ENCODE measurements around the gene ASXL2. TPM values are rescaled to one million over a fixed set of nuclear protein-coding genes. Genes with fewer than 3 reads are reported as not detected.

The ASXL2 gene
- total RNA-seq, 2 donors from 2014 or later: 31.8 to 40.2 TPM

DNA sequence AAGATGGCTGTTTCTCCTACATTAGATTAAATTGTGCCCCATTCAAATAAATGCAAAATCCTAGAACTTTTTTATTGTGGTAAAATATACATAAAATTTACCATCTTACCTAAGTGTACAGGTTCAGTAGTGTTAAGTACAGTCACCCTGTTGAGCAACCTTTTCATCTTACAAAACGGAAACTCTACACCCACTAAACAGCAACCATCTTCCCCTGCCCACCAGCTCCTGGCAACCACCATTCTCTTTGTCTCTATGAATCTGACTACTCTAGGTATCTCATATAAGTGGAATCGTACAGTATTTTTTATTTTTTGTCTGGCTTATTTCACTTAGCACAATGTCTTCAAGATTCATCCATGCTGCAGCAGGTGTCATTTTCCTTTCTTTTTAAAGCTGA lies 53.0 kb downstream of the ASXL2 start:
- DNase-seq (ENCODE audit: low spot score in 2 of 2) (peak; percentile 35 to 62), ATAC-seq (peak; percentile 95 to 98)
- peaks cover 13 to 22% of the 10 kb centered on the region in 2 donors for H3K36me3 Mint-ChIP-seq
- H3K9me3 Mint-ChIP-seq: peaks cover 5 to 9% of the 10 kb centered on the region in 2 donors
- peak overlapping the region; percentile 87 to 91 for H3K27ac Mint-ChIP-seq

DNA sequence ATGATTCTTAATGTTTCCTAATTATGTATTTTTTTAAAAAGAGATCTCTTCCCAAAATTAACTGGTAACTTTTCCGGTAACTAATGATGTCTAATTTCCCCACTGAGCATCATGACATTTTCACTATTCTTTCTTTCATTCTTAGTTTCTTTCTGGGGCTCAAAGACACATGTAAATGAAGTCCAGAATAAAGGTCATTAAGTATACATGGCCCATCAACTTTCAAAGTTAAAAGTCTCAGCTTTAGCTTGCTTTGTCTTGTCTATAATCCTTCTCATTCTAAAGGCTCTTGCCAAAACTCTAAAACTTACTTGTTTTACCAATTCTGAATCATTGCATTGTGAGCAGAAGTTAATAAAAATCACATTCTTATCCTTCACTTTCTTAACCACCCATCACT lies 53.6 kb downstream of the ASXL2 start:
- no peak for DNase-seq (ENCODE audit: low spot score in 2 of 2)
- peak overlapping the region; percentile 87 to 91 for H3K27ac Mint-ChIP-seq
- peaks cover 1 to 5% of the 10 kb centered on the region in 2 donors for H3K9me3 Mint-ChIP-seq
- peaks cover 9 to 18% of the 10 kb centered on the region in 2 donors for H3K36me3 Mint-ChIP-seq
- peak; percentile 38 to 39 for ATAC-seq

GRCh38 chr2:25824216-25824615 lies 54.1 kb downstream of the ASXL2 start:
- DNase-seq (ENCODE audit: low spot score in 2 of 2) (no peak), ATAC-seq (no peak)
- Mint-ChIP-seq H3K9me3 (peaks cover 0 to 4% of the 10 kb centered on the region in 2 donors), H3K27ac (peak overlapping the region; percentile 87 to 91), H3K36me3 (peaks cover 7 to 20% of the 10 kb centered on the region in 2 donors)

DNA sequence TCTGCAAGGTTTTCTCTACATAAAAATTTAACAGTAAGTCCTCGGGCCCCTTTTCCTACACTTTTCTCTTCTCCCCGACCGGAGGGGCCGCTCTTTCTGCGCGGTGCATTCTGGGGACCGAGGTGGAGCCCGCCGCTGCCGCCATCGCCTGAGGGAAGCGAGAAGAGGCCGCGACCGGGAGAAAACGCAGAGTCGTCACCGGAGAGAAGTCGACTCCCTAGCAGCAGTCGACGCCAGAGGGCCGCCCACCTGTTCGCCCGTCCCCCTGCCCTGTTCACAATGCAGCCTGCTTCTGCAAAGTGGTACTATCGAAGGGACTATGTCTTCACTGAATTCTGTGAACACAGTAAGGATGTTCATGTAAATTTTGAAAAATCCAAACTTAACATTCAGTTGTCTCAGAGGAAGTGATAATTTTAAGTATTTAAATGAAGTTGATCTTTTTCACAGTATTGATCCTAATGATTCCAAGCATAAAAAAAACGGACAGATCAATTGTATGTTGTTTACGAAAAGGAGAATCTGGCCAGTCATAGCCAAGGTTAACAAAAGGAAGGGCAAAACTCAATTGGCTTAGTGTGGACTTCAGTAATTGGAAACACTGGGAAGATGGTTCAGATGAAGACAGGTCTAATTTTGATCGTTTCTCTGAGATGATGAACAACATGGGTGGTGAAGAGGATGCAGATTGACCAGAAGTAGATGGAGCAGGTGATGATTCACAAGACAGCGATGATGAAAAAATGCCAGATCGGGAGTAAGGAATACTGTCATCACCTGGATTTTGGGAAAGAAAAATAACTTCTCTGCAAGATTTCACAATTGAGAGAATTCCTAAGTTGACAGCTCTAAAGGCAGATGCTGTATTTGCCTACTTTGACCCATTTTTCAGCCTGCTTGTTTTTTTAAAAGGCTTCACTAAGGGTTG lies 55.8 kb downstream of the ASXL2 start:
- Mint-ChIP-seq H3K27ac (peak overlapping the region; percentile 48 to 76), H3K9me3 (peaks cover 0 to 4% of the 10 kb centered on the region in 2 donors), H3K36me3 (peaks cover 7 to 25% of the 10 kb centered on the region in 2 donors)
- peak in 1 of 2 donors; percentile 62 for DNase-seq (ENCODE audit: low spot score in 2 of 2)
- ATAC-seq: peak; percentile 14 to 23

- Mint-ChIP-seq H3K36me3 (peaks cover 7 to 27% of the 10 kb centered on the region in 2 donors), H3K9me3 (peaks cover 0 to 4% of the 10 kb centered on the region in 2 donors), H3K27ac (peak overlapping the region in 1 of 2 donors; percentile 48)
- DNase-seq (ENCODE audit: low spot score in 2 of 2): no peak
- no peak for ATAC-seq
Observed at GRCh38 chr2:25821225-25822056, 56.8 kb downstream of the ASXL2 start.

GRCh38 chr2:25819597-25820039 lies 58.7 kb downstream of the ASXL2 start:
- peaks cover 0 to 4% of the 10 kb centered on the region in 2 donors for H3K9me3 Mint-ChIP-seq
- ATAC-seq: no peak
- H3K27ac Mint-ChIP-seq: no peak overlapping the region

GRCh38 chr2:25817630-25818029 lies 60.7 kb downstream of the ASXL2 start:
- peak overlapping the region; percentile 2 to 41 for H3K27ac Mint-ChIP-seq
- peak in 1 of 2 donors; percentile 18 for DNase-seq (ENCODE audit: low spot score in 2 of 2)
- peak; percentile 98 to 99 for ATAC-seq
- peaks cover 6 to 37% of the 10 kb centered on the region in 2 donors for H3K36me3 Mint-ChIP-seq
- H3K9me3 Mint-ChIP-seq: peaks cover 0 to 4% of the 10 kb centered on the region in 2 donors

More at GRCh38 chr2:25819597-25820039, 58.7 kb downstream of the ASXL2 start:
- no peak for DNase-seq (ENCODE audit: low spot score in 2 of 2)
- H3K36me3 Mint-ChIP-seq: peaks cover 7 to 40% of the 10 kb centered on the region in 2 donors

DNA sequence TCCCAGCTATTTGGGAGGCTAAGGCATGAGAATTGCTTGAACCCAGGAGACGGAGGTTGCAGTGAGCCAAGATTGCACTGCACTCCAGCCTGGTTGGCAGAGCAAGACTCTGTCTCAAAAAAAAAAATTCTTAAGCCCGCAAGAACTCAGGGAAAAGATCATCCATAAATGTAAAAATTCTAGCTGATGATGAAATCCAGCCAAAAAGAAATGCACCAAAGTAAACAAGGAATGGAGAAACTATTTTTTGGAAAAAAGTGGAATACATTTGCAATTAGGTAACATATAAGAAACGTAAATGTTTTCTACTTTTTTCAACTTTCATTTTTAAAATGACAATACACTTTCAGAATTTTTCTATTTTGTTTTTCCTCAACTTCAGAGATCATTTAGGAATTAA lies 61.3 kb downstream of the ASXL2 start:
- Mint-ChIP-seq H3K9me3 (peaks cover 0 to 4% of the 10 kb centered on the region in 2 donors), H3K36me3 (peaks cover 0 to 31% of the 10 kb centered on the region in 2 donors), H3K27ac (peak overlapping the region; percentile 41 to 53)
- ATAC-seq (no peak), DNase-seq (ENCODE audit: low spot score in 2 of 2) (no peak)

- H3K9me3 Mint-ChIP-seq: no peaks in the 10 kb centered on the region
- H3K27ac Mint-ChIP-seq: peak overlapping the region in 1 of 2 donors; percentile 41
- ATAC-seq (no peak), DNase-seq (ENCODE audit: low spot score in 2 of 2) (no peak)
- peaks cover 0 to 24% of the 10 kb centered on the region in 2 donors for H3K36me3 Mint-ChIP-seq
Observed at GRCh38 chr2:25816249-25816648, 62.0 kb downstream of the ASXL2 start.

- Mint-ChIP-seq H3K9me3 (no peaks in the 10 kb centered on the region), H3K36me3 (peaks cover 5 to 24% of the 10 kb centered on the region in 2 donors), H3K27ac (no peak overlapping the region)
- ATAC-seq: peak in 1 of 2 donors; percentile 29
- DNase-seq (ENCODE audit: low spot score in 2 of 2): no peak
Observed at GRCh38 chr2:25814681-25815080, 63.6 kb downstream of the ASXL2 start.

DNA sequence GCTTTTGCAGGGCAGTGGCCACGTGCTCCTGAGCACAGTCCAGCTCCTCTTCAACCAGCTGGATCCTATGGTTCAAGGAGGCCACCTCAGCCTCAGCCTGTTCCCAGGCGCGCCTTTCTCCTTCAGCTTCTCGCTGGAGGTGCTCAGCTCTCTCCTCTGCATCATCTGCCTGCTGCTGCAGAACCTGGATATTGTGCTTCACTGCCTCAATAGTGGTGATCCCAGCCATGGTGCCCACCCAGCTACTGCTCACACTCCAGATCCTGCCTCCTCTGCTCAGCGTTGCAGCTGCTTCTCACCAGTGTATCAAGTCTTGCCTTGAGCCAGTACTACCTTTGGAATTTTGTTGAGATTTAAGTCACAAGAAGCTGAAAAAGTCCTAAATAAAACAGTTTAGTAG lies 67.9 kb downstream of the ASXL2 start:
- no peak for DNase-seq (ENCODE audit: low spot score in 2 of 2)
- Mint-ChIP-seq H3K9me3 (no peaks in the 10 kb centered on the region), H3K36me3 (peaks cover 9% of the 10 kb centered on the region in 2 donors)

DNA sequence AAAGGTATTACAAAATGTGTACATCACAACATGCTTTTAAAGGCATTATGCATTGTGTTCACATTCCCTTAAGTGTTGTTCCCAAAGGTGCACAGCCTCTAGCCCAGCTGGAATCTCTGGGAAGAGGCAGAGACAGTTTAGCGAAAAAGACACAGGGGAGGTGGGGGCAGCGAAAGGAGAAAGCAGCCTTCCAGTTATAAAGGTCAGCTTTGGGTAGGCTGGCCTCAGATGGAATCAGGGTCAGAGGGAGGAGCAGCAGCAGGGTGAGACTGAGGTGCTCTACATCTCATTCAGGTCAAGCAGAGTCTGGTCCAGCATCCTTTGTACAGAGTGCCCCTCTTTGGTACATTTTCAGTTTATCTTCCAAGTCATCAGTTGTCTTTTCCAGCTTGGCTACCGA lies 68.6 kb downstream of the ASXL2 start:
- no peak for ATAC-seq

More for the DNA sequence above, 67.9 kb downstream of the ASXL2 start:
- no peak overlapping the region for H3K27ac Mint-ChIP-seq
- ATAC-seq: no peak

GRCh38 chr2:25808006-25808383 lies 70.3 kb downstream of the ASXL2 start:
- Mint-ChIP-seq H3K27ac (no peak overlapping the region), H3K36me3 (peaks cover 15 to 26% of the 10 kb centered on the region in 2 donors), H3K9me3 (no peaks in the 10 kb centered on the region)
- DNase-seq (ENCODE audit: low spot score in 2 of 2) (no peak), ATAC-seq (no peak)

More for the DNA sequence above, 68.6 kb downstream of the ASXL2 start:
- Mint-ChIP-seq H3K9me3 (no peaks in the 10 kb centered on the region), H3K27ac (no peak overlapping the region), H3K36me3 (peaks cover 9 to 10% of the 10 kb centered on the region in 2 donors)
- no peak for DNase-seq (ENCODE audit: low spot score in 2 of 2)

- H3K36me3 Mint-ChIP-seq: peaks cover 15 to 28% of the 10 kb centered on the region in 2 donors
- no peaks in the 10 kb centered on the region for H3K9me3 Mint-ChIP-seq
Observed at GRCh38 chr2:25806941-25807340, 71.3 kb downstream of the ASXL2 start.

GRCh38 chr2:25805987-25806386 lies 72.3 kb downstream of the ASXL2 start:
- H3K9me3 Mint-ChIP-seq: no peaks in the 10 kb centered on the region
- H3K27ac Mint-ChIP-seq: no peak overlapping the region
- peaks cover 15 to 28% of the 10 kb centered on the region in 2 donors for H3K36me3 Mint-ChIP-seq
- ATAC-seq (no peak), DNase-seq (ENCODE audit: low spot score in 2 of 2) (no peak)

More at GRCh38 chr2:25806941-25807340, 71.3 kb downstream of the ASXL2 start:
- no peak overlapping the region for H3K27ac Mint-ChIP-seq
- DNase-seq (ENCODE audit: low spot score in 2 of 2): no peak
- ATAC-seq: no peak

- DNase-seq (ENCODE audit: low spot score in 2 of 2) (no peak), ATAC-seq (peak in 1 of 2 donors; percentile 33)
- Mint-ChIP-seq H3K36me3 (peaks cover 12 to 31% of the 10 kb centered on the region in 2 donors), H3K9me3 (no peaks in the 10 kb centered on the region), H3K27ac (no peak overlapping the region)
Observed at GRCh38 chr2:25804338-25804737, 73.9 kb downstream of the ASXL2 start.

All from activated naive CD4-positive, alpha-beta T cell treated with anti-CD3 and anti-CD28 coated beads, Interleukin-2, amount 50 U/mL, for 72 hours (primary cell).